HG03108 (cell line): ENCODE data around the gene FABP3.

Experiments used
- ATAC-seq: cut with Tn5 transposase; IDR thresholded peaks from one replicate; pipeline ENCODE4 v1.9.1; 2021; ENCODE audit warnings: moderate library complexity; ENCODE audit not compliant: unreplicated experiment

The FABP3 gene

DNA sequence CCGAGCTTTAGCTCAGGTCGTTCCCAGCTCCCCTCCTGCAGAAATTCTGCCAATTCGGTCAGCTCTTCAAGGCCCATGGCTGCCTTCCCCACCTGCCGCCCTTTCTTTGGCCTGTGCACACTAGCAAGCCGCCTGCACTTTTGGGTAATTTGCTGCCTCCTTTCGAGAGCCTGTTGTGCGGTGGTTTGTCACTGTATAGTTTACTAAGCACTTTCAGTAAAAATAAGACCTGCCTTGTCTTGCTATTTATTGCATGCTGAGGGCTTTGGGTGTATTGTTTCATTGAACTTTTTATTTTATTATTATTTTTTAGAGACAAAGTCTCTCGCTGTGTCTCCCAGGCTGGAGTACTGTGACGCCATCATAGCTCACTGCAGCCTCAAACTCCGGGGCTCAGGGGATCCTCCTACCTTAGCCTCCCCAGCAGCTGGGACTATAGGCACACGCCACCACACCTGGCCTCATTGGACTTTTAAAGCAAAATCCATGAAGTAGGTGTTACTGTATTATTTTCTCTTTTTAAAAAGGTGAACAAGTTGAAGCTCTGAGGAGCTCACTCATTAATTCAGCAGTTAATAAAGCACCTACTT, 1.1 kb upstream of the FABP3 start:
- no peak for ATAC-seq

DNA sequence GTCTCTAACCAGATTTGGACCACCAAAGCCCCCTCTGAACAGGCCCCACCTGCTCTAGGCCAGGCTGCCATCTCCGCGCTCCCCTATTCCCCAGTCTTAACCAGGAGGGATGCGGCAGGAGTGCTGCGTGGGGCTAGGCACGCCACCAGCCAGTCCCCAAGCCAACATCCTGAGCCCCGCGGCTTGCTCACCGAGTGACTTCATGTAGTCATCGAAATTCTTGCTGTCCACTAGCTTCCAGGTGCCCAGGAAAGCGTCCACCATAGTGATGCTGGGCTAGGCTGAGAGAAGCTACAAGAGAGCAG, 173 bp downstream of the FABP3 start:
- no peak for ATAC-seq

DNA sequence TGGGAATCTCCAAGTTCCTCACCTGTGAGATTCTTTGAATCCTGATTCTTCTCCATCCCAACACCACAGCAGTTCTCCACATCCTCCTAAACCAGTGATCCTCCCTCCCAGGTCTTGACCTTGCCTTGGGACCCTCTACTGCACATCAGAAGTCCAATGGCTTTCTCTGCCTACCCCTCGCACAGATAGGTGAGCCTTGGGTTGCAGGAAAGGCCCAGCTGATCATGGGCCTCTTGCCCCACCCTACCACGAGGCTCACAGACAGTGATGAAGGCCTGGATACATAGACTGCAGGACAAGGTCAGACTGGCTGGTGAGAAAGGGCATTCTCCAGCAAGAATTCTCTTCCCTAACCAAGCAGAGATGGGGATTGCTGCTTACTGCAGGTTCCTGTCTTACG, 825 bp downstream of the FABP3 start:
- ATAC-seq: no peak

DNA sequence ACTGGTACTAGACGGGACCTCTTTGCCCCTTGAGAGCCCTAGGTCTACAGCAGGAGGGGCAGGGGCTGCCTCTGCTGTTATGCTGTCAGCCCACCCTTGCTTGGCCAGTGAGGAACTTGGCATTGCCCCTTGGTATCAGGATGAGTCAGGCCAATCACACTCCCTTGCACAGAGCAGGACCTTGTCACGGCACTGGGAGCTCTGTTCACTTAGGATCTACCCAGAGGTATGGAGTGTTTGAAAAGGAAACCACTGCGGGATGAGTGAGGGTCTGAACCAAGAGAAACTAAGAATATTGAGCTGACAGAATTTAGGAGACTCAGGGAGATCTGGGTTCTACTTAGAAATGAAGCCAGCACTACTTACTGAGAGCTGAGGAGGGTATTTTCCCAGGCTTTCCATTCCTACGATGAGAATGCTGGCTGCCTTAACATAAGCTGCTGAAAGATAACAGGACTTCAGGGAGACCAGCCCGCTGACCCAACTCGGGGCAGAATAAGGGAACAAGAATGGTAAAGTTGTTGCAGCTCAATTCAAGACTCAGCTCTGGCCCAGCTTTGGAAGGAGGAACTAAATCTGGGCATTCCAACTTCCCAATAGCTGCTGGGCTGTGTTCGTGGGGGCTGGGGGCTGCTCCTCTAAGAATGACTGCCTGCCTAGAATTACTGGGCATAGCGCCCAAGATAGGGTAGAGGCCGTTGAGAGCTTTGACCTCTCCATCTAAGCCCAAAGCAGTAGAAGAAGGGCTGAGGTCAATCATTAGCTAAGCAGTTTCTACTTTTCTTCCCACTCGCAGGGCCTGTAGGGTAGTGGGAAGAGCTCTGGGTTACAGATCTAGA, 1.5 kb downstream of the FABP3 start:
- ATAC-seq: no peak

DNA sequence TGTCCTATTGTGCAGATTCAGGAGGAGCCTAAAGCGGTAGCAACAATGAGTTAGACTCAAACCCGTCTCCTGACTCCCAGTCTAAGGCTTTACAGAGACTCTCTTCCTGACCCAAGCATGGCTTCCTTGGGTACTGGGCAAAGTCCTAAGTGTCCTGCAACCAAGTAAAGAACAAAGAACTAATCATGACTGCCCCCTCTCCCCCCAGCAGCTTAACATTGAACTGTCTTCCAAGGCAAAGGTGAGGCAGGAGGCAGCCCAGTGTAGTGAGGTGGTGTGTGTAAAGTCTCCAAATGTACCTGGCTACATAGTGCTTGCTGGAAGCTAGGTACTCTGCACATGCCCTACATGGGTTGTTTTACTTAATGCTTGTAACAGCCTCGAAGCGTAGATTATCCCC, 2.3 kb downstream of the FABP3 start:
- no peak for ATAC-seq

DNA sequence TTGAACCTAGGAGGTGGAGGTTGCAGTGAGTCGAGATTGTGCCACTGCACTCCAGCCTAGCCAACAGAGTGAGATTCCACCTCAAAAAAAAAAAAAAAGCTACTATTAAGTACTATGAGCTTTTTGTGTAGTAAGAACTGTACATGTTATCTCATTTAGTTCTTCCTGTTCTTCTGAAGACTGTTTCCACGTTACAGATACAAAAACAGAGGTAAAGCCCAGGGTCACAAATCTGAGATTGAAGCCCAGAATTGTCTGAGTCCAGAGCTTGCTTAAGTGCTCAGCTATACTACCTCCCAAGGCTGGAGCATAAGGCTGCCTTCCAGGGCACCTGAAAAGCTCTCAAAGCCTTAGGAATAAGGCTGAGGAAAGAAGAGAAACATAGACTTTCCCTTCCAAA, 2.9 kb downstream of the FABP3 start:
- no peak for ATAC-seq

DNA sequence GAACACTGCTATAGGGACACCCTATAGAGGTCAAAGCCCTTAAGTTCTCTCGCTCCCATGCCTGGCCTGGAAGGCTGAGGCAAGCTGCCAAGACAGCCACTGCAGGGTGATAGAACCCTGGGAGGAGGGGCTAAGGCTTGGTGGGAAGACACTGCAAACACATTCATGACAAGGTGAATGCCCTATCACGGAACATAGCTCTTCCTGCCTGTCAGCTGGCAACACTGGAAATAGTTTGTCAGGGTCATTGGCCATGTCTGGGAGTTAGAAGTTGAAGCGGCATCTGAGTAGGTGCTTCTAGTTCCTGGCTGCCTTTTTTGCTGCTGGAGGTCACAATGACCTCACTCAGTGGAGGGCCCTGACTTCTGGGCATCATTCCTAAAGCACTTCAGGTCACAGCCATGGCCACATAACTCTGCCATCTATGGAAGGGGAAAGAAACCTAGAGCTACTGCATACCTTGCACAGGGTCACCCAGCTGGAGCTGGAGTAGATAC, 4.2 kb downstream of the FABP3 start:
- no peak for ATAC-seq

DNA sequence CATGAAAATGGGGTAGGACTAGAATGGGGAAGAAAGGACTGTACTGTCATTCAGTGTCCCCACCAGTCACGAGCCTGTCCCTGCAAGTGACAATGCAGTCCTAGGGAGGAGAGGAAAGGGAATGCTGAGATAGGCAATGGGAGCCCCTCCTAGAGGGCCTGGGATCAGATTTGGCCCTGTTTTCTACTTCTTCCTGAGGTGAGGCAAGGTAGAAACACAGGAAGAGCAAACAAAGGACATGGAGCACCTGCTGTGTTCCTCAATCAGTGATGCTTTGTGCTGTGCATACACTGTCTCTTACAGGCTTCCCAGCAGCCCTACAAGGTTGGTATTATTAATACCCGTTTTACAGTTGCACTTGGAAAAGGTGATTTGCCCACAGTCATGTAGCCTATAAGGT, 6.1 kb downstream of the FABP3 start:
- ATAC-seq: no peak

DNA sequence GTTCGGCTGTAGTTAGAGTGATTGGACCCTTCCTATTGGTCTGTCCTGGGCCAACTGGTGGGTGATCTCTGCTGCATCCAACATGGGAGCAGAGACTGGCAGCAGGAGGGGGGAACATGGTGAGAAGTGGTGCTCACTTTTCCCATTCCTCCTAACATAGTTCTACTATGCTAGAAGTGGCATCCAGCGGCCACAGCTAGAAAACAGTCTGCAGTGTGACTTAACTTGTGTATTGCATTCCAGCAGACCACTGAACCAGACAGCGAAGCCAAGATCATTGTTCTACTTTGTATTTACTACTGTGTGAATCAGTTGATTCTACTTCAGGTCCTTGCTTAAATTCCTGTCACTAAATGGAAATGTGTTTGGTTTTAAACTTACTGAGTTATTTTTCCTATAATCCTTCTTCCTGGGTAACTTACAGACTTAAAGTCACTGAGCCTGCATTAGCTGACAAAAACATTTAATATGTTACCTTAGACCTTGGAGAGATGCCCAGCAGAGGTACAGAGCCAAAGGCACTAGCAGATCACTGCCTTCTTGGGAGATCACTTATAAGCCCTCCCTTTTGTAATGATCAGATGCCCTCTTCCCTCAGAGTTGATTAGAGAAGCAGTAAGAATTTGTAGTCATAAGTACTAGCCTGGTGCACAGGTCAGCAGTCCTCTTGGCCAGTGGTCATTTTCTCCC, 8.2 kb downstream of the FABP3 start:
- ATAC-seq: no peak

DNA sequence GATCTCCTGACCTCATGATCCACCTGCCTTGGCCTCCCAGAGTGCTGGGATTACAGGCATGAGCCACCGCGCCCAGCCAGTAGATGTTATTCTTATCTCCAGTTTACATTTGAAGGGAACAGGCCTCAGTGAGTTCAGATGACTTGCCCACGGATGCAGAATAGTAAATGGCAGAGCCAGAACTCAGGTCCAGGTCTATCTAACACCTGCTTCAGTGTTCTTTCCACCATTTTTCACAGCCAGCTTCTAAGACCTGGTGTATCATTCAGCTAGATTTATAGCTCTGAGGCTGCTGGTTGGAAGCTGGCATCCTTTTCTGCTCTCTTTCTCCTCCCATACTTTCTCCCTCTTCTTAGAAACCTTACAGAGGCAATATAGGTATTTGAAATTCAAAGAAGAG, 10.8 kb downstream of the FABP3 start:
- ATAC-seq: no peak

DNA sequence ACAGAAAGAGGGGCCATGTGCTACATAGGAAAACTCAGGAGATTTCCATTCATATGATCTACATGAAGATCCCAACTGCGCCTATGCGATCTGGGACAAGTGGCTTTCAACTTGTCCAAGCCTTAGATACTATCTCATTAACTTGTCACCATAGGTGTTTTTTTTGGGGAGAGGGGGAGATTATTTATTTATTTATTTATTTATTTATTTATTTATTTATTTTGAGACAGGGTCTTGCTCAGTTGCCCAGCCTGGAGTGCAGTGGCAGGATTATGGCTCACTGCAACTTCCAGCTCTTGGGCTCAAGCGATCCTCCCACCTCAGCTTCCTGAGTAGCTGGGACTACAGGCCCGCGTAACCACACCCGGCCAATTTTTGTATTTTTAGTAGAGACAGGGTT, 11.3 kb downstream of the FABP3 start:
- no peak for ATAC-seq

DNA sequence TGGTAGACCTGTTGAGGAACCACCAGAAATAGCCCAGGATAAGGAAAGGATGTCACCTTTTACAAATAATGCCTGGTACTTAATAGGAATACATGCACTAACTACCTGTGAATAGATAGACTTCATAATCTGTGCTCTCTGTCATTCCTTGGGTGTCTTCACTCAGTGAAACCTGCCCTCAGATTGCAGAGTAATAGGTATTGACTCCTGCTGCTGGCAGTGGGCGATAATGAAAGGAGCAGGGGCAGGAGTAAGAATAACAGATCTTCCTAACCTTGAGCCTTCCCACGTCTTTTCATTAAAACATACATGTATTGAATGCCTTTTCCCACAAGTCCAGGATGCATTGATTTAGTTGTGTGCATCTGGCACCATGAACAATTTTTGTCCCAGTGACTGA, 16.4 kb downstream of the FABP3 start:
- ATAC-seq: no peak

DNA sequence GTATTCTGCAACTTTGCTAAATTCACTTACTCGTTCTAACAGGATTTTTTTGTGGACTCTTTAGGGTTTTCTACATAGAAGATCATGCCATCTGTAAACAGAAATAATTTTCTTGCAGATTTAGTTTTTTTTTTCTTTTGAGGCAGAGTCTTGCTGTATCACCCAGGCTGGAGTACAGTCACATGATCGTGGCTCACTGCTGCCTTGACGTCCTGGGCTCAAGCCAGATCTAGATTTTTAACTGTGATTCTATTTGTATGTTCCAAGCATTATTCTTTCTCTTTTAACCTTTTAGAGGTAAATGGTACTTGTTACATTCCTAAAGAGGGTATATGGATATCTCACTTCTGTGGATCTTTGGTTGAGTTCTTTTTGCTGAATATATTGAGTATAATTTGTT, 18.6 kb downstream of the FABP3 start:
- no peak for ATAC-seq

DNA sequence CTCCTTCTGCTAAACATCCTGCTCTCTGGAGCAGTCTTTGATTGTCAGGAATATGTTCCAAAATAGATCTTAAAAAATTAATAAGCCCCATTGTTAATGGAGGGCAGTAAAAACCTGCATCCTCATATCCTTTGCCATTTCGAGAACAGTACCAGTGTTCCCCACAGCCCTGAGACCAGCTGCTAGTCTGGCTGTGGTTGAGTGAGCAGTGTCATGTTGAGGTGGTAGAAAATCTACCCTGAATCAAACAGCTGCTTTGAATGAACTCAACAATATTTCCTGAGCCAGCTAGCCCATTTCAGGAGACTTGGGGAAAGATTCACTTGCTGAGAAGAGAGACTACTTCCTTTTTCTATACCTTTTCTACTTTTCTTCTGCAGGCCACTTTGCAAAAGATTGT, 24.4 kb downstream of the FABP3 start:
- peak; percentile 69 for ATAC-seq

DNA sequence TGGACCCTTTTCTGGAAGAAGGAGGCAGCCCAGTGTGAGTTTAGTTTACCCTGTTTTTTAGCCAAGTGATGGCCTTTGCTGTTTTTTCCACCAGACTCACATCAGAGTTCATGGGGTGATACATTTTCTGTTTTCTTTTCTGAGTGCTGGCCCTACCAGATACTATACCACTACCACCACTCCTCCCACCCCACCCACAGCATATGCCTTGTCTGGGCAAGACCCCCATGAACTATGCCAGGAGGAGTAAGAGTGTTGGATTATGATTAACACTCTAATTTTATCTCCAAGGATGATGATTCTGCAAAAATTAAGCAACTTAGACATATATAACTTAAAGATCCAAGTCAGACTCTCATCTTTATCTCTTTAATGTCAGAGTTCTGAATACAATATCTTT, 26.1 kb downstream of the FABP3 start:
- ATAC-seq: no peak

DNA sequence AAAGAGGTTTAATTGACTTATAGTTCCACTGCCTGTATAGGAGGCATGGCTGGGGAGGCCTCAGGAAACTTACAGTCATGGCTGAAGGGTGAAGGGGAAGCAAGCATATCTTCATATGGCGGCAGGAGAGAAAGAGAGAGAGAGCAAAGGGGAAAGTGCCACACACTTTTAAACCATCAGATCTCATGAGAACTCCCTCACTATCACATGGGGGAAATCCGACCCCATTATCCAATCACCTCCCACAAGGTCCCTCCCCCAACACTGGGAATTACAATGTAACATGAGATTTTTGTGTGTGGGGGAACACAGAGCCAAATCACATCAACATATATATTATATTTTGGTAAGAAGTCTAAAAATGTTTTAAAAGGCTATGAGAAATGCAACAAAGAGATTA, 27.2 kb downstream of the FABP3 start:
- ATAC-seq: no peak

DNA sequence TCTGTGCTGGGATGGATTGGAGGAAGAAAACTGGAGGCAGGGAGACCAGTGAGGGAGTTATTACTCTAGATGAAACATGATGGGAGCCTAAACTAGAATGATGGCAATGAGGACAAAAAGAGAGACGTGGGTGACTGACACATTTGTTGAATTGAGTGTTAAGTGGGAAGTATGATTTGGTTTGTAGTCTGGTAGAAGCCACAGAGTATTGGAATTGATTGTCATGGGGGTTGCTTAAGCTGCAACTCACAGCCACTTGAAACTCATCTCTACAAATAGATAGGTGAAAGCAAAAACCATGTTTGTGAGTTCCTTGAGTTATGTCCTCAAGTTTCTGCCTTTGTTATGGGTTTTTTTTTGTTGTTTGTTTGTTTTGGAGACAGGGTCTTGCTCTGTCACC, 28.4 kb downstream of the FABP3 start:
- no peak for ATAC-seq

DNA sequence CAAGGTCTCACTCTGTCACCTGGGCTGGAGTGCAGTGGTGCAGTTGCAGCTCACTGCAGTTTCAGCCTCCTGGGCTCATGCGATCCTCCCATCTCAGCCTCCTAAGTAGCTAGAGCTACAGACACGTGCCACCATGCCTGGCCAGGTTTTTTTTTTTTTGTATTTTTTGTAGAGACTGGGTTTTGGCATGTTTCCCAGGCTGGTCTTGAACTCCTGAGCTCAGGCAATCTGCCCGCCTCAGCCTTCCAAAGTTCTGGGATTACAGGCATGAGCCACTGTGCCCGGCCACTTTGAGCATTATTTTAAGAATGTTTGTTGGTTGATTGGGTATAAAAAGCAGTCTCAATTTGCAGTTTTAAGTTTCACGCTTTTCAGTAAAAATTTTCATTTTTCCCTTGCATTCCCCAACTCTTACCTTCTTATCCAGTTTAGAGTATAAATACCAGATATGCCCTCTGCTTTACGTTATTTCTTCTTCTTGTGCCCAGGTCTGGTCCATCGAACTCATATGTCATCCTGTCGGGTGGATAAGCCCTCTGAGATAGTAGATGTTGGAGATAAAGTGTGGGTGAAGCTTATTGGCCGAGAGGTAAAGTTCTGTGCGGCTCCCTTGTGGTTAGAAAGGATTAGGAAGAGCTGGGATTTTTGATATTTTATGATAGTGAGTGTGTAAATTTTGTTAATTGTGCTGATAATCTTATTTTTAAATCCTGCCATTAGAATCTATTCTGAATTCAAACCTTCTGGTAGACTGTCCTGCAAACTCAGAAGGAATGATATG, 36.0 kb downstream of the FABP3 start:
- no peak for ATAC-seq

DNA sequence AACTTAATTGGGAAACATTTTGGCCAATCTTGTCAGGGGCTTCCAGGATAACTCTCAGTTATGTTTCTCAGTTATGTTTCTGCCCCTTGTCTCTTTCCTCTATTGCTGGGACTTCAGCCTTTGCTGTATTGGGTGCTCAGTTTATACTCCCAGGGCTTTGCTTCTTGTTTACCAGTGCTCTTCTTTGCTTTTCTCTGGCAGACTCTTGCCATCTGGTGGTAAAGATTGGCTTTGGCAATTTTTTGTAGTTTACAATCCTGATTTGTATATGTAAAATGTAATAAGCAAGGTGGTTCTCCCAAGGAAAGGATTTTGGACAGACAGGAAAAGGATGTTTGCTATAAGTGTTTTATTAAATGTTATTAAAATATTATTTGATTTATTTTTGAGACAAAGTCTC, 37.9 kb downstream of the FABP3 start:
- no peak for ATAC-seq

DNA sequence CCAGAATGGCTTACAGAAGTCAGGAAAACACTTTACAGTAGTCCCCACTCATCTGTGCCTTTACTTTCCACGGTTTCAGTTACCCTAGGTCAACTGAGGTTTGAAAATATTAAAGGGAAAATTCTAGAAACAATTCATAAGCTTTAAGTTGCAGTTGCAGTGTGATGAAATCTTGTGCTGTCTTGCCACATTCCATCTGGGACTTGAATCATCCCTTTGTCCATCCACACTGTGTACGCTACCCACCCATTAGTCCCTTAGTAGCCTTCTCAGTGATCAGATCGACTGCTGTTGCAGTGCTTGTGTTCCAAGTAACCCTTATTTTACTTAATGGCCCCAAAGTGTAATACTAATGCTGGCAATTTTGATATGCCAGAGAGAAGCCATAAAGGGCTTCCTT, 45.5 kb downstream of the FABP3 start:
- ATAC-seq: no peak

DNA sequence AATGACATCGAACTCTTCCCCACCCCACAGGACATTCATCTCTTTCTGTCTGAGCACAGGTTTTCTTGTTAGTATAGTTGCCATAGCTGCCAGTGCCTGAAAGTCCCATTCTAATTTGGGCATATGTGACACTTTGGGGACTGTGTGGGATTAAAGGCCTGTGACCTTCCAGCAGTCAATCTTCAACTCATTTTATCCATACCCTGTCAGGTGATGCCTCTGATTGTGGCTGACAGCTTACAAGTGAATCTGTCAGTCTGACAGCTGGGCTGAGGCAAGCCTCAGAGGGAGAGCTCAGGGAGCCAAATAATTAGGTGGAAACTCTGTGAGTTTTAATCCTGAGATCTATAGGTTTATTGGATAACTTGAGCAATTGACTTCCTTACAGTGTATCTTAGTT, 46.4 kb downstream of the FABP3 start:
- no peak for ATAC-seq

DNA sequence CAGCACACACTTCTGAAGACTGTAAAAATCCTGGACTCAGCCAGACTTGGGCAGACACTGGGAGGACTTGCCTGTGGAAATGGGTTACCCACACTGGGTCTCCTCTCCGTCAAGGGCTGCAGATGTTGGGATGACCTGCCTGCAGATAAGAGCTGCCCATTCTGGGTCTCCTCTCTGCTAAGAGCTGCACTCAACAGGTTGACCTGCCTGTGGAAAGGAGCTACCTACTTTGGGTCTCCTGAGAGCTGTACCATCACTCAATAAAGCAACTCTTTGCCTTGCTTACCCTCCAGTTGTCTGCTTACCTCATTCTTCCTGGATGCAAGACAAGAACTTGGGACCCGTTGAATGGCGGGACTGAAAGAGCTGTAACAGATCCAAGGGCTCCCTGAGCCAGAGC, 47.9 kb downstream of the FABP3 start:
- no peak for ATAC-seq
